PC-9 (cell line): ENCODE results near the gene CLRN2. TPM values are rescaled to one million over a fixed set of nuclear protein-coding genes. Genes with fewer than 3 reads are reported as not detected.

Source experiments
- BruUV-seq: library from RNA; stranded (reverse); fragments of 400-500 nt; replicated peaks from 2 replicates; lab custom pipeline; 2021; lab: Mats Ljungman, UMichigan
- CTCF ChIA-PET: fragments of 300-600 bp; sonication (Branson Sonifier 250); formaldehyde crosslinking; loops from one replicate; lab custom pipeline; 2022; ENCODE audit warnings: antibody characterized with exemption; lab: Charles Lee
- POLR2A ChIA-PET: fragments of 300-600 bp; sonication (Branson Sonifier 250); formaldehyde crosslinking; loops from one replicate; lab custom pipeline; 2022; ENCODE audit warnings: antibody characterized with exemption; ENCODE audit not compliant: unreplicated experiment; lab: Charles Lee
- DNase-seq, 2 experiments: peaks; one replicate each; pipeline versions ENCODE4 v3.0.0 to v3.0.0-alpha.2; 2015 to 2022; ENCODE audit warnings: mixed read lengths in 1 of 2
- H2AFZ ChIP-seq: fragments of 200-600 bp; sonication (generic); 2 replicates; pipeline ENCODE4 v1.8.1; 2017; ENCODE audit warnings: antibody characterized with exemption
- H3F3A ChIP-seq: fragments of 200-600 bp; sonication (generic); 2 replicates; pipeline ENCODE4 v1.8.1; 2017; ENCODE audit warnings: antibody characterized with exemption, mild to moderate bottlenecking, low read depth; ENCODE audit not compliant: insufficient read depth
- H3K27ac ChIP-seq: fragments of 200-600 bp; sonication (generic); 2 replicates; pipeline ENCODE4 v1.6.1; 2016; ENCODE audit warnings: mixed run types
- H3K27me3 ChIP-seq: fragments of 200-600 bp; sonication (generic); 2 replicates; pipeline ENCODE4 v1.6.1; 2016; ENCODE audit warnings: low read depth, mixed run types; ENCODE audit not compliant: insufficient read depth
- H3K36me3 ChIP-seq: fragments of 200-600 bp; sonication (generic); 2 replicates; pipeline ENCODE4 v1.6.1; 2016; ENCODE audit warnings: low read depth, mixed run types
- H3K4me1 ChIP-seq: fragments of 200-600 bp; sonication (generic); replicated peaks from 2 replicates; pipeline ENCODE4 v1.6.1; 2016; ENCODE audit warnings: mixed run types; ENCODE audit not compliant: insufficient read depth
- H3K4me2 ChIP-seq: fragments of 200-600 bp; sonication (generic); 2 replicates; pipeline ENCODE4 v1.6.1; 2017; ENCODE audit warnings: mixed run types
- H3K4me3 ChIP-seq: fragments of 200-600 bp; sonication (generic); 2 replicates; pipeline ENCODE4 v1.6.1; 2016; ENCODE audit warnings: mixed run types
- H3K79me2 ChIP-seq: fragments of 200-600 bp; sonication (generic); 2 replicates; pipeline ENCODE4 v1.6.1; 2017; ENCODE audit warnings: low read depth, mixed run types
- H3K9me2 ChIP-seq: fragments of 200-600 bp; sonication (generic); 2 replicates; pipeline ENCODE4 v1.8.1; 2017; ENCODE audit warnings: mild to moderate bottlenecking; ENCODE audit not compliant: insufficient read depth
- H3K9me3 ChIP-seq: fragments of 200-600 bp; sonication (generic); 2 replicates; pipeline ENCODE4 v1.8.1; 2016; ENCODE audit warnings: low read depth; ENCODE audit not compliant: insufficient read depth
- H4K20me1 ChIP-seq: fragments of 200-600 bp; sonication (generic); 2 replicates; pipeline ENCODE4 v1.8.1; 2017; ENCODE audit not compliant: insufficient read depth
- EZH2 ChIP-seq: fragments of 200-600 bp; sonication (generic); IDR thresholded peaks from 2 replicates; pipeline ENCODE4 v1.8.0; 2017; ENCODE audit warnings: antibody characterized with exemption, low read depth
- intact Hi-C: fragments of 100-400 bp; cut with micrococcal nuclease; formaldehyde crosslinking; loops from one replicate; pipeline ENCODE4 v1.10.0; 2022; ENCODE audit not compliant: unreplicated experiment
- total RNA-seq: library from RNA; stranded (reverse); gene quantifications from 2 replicates; pipeline ENCODE4 v1.2.3, GENCODE V29; 2021
- TF ChIP-seq, protein P1 (sequence below): fragments of 200-600 bp; sonication (generic); conservative IDR thresholded peaks from 2 replicates; pipeline ENCODE4 v1.6.1; 2017; ENCODE audit warnings: mixed run types, antibody characterized with exemption, mild to moderate bottlenecking, moderate library complexity

The CLRN2 gene
- total RNA-seq, 1 experiment from 2014 or later: not detected

DNA sequence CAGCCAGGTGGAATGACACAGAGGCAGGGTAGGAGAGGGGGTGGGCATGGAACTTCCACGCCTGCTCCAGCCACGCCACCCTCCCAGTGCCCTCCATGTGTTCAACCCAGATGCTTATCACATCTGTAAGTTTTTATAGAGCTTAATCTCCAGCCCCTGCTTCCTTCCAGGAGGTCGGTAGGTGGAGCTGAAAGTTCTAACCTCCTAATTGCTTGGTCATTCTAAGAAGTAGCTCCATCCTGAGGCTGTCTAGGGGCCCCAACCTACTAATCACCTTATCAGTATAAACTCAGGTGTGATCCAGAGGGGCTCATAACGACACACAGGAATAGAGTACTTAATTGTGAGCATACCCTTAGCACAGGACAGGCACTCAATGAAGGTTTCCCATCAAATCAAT, 21.3 kb upstream of the CLRN2 start:
- POLR2A ChIA-PET: no interaction called here
- no peaks in the 10 kb centered on the region for H3K9me3 ChIP-seq
- no peak overlapping the region for H3K4me3 ChIP-seq
- no peak overlapping the region for H3K4me2 ChIP-seq
- H3K4me1 ChIP-seq: no peaks in the 10 kb centered on the region
- H3K36me3 ChIP-seq: no peaks in the 10 kb centered on the region
- H3K9me2 ChIP-seq: no peaks in the 10 kb centered on the region
- H2AFZ ChIP-seq: no peak overlapping the region
- no peaks in the 10 kb centered on the region for H3F3A ChIP-seq
- H3K27ac ChIP-seq: no peak overlapping the region
- H4K20me1 ChIP-seq: no peaks in the 10 kb centered on the region
- TF ChIP-seq, protein P1, sequence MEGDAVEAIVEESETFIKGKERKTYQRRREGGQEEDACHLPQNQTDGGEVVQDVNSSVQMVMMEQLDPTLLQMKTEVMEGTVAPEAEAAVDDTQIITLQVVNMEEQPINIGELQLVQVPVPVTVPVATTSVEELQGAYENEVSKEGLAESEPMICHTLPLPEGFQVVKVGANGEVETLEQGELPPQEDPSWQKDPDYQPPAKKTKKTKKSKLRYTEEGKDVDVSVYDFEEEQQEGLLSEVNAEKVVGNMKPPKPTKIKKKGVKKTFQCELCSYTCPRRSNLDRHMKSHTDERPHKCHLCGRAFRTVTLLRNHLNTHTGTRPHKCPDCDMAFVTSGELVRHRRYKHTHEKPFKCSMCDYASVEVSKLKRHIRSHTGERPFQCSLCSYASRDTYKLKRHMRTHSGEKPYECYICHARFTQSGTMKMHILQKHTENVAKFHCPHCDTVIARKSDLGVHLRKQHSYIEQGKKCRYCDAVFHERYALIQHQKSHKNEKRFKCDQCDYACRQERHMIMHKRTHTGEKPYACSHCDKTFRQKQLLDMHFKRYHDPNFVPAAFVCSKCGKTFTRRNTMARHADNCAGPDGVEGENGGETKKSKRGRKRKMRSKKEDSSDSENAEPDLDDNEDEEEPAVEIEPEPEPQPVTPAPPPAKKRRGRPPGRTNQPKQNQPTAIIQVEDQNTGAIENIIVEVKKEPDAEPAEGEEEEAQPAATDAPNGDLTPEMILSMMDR: no peak
- no peak for TF ChIP-seq EZH2
- no peaks in the 10 kb centered on the region for H3K27me3 ChIP-seq
- DNase-seq: no peak
- CTCF ChIA-PET: no interaction called here
- BruUV-seq: no TSS peak
- no peaks in the 10 kb centered on the region for H3K79me2 ChIP-seq
- intact Hi-C loops: no loop called here

GRCh38 chr4:17494258-17495190, 20.4 kb upstream of the CLRN2 start:
- no peaks in the 10 kb centered on the region for H4K20me1 ChIP-seq
- no peaks in the 10 kb centered on the region for H3F3A ChIP-seq
- H3K9me2 ChIP-seq: no peaks in the 10 kb centered on the region
- DNase-seq: peak in 1 of 2 experiments; percentile 9
- H3K36me3 ChIP-seq: no peaks in the 10 kb centered on the region
- ChIA-PET CTCF (interaction anchor here (0.6 kb wide), 1 partner anchor 1098 kb away, joined by 3 read pairs; no protein-coding TSS in a partner anchor), POLR2A (no interaction called here)
- TF ChIP-seq EZH2: no peak
- TF ChIP-seq, protein P1: no peak
- no peak overlapping the region for H2AFZ ChIP-seq
- no peak overlapping the region for H3K4me3 ChIP-seq
- H3K79me2 ChIP-seq: no peaks in the 10 kb centered on the region
- no peaks in the 10 kb centered on the region for H3K9me3 ChIP-seq
- H3K4me1 ChIP-seq: no peaks in the 10 kb centered on the region
- H3K27ac ChIP-seq: no peak overlapping the region
- H3K4me2 ChIP-seq: no peak overlapping the region
- intact Hi-C loops: no loop called here
- no peaks in the 10 kb centered on the region for H3K27me3 ChIP-seq
- no TSS peak for BruUV-seq

- Histone ChIP-seq H3K27ac (no peak overlapping the region), H2AFZ (no peak overlapping the region), H3K4me3 (no peak overlapping the region), H4K20me1 (no peaks in the 10 kb centered on the region), H3K9me2 (no peaks in the 10 kb centered on the region), H3K4me1 (no peaks in the 10 kb centered on the region), H3K27me3 (no peaks in the 10 kb centered on the region), H3F3A (no peaks in the 10 kb centered on the region), H3K36me3 (no peaks in the 10 kb centered on the region), H3K4me2 (no peak overlapping the region), H3K79me2 (no peaks in the 10 kb centered on the region), H3K9me3 (no peaks in the 10 kb centered on the region)
- ChIA-PET CTCF (no interaction called here), POLR2A (no interaction called here)
- no TSS peak for BruUV-seq
- intact Hi-C loops: no loop called here
- DNase-seq: no peak
- TF ChIP-seq, protein P1: no peak
- no peak for TF ChIP-seq EZH2
These were observed 17.0 kb upstream of the CLRN2 start for GRCh38 chr4:17497890-17498523.
